ENCODE data around the gene DLK1. TPM values are rescaled to one million over a fixed set of nuclear protein-coding genes. Genes with fewer than 3 reads are reported as not detected.

DLK1 gene
- polyA plus RNA-seq, 1 of the 3 experiments (the other 2 are of a cell fraction): 1.7 TPM

DNA sequence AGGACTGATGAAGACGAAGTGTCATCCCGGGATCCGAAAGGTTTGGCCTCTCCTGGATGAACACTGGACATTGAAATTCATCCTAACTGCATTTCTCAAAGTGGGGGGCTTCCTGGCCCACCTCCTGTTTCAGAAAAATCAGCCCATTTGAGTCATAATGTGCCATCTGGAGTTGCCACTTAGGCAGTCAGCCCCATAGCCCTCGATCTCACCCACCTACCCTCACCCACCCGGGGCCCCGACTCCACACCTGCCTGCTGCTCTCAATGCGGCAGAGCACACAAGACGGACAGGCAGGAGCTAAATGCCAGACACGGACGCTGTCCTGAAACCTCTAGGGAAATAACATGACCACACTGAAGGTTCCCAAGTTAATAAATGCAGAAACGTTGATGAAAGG, 12.6 kb downstream of the DLK1 start:
- Histone ChIP-seq H3K9ac (no peak overlapping the region), H2AFZ (ENCODE audit: low read depth) (no peak overlapping the region), H3K9me3 (no peaks in the 10 kb centered on the region), H3K79me2 (ENCODE audit: insufficient read depth) (no peaks in the 10 kb centered on the region), H3K4me2 (no peak overlapping the region), H4K20me1 (ENCODE audit: insufficient read depth) (no peaks in the 10 kb centered on the region), H3K27ac (ENCODE audit: low read depth in 2 of 2, low read length in 1 of 2) (peak overlapping the region in 1 of 2 experiments; percentile 62; a peak in 1 of 4 replicates), H3F3A (replicated peaks; ENCODE audit: insufficient read depth) (no peaks in the 10 kb centered on the region), H3K4me3 (ENCODE audit: low read depth in 2 of 2, low read length in 1 of 2) (no peak overlapping the region), H3K9me2 (no peaks in the 10 kb centered on the region), H3K36me3 (replicated peaks in 1 of 2; ENCODE audit: control insufficient read depth in 1 of 2, insufficient read depth in 2 of 2, low read length in 1 of 2) (no peaks in the 10 kb centered on the region), H3K4me1 (ENCODE audit: control insufficient read depth in 1 of 2, insufficient read depth in 2 of 2, low read depth in 1 of 2, low read length in 1 of 2) (peaks cover 0 to 13% of the 10 kb centered on the region in 2 experiments; a peak in 1 of 4 replicates), H3K27me3 (ENCODE audit: insufficient read depth) (no peaks in the 10 kb centered on the region)
- WGBS (ENCODE audit: low lambda C conversion rate): 70% methylated on average over 11 of the region's 11 CpGs
- TF ChIP-seq FOXM1 (IDR thresholded peaks at IDR 0.05; ENCODE audit: low read depth) (no peak), NRF1 (IDR thresholded peaks at IDR 0.05; ENCODE audit: low read depth, low read length) (no peak), YY1 (IDR thresholded peaks at IDR 0.05; ENCODE audit: low read depth) (no peak), JUND (IDR thresholded peaks at IDR 0.05) (no peak), FOSL2 (IDR thresholded peaks at IDR 0.05; ENCODE audit: borderline replicate concordance, low read depth) (no peak), CHD2 (IDR thresholded peaks at IDR 0.05; ENCODE audit: low read length, partially characterized antibody) (no peak)
- TF ChIP-seq, protein P1, sequence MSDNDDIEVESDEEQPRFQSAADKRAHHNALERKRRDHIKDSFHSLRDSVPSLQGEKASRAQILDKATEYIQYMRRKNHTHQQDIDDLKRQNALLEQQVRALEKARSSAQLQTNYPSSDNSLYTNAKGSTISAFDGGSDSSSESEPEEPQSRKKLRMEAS (IDR thresholded peaks at IDR 0.05; ENCODE audit: low read depth): no peak
- TF ChIP-seq, protein P2, sequence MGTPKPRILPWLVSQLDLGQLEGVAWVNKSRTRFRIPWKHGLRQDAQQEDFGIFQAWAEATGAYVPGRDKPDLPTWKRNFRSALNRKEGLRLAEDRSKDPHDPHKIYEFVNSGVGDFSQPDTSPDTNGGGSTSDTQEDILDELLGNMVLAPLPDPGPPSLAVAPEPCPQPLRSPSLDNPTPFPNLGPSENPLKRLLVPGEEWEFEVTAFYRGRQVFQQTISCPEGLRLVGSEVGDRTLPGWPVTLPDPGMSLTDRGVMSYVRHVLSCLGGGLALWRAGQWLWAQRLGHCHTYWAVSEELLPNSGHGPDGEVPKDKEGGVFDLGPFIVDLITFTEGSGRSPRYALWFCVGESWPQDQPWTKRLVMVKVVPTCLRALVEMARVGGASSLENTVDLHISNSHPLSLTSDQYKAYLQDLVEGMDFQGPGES (IDR thresholded peaks at IDR 0.05; ENCODE audit: low read depth, low read length): no peak
- TF ChIP-seq, protein P3, sequence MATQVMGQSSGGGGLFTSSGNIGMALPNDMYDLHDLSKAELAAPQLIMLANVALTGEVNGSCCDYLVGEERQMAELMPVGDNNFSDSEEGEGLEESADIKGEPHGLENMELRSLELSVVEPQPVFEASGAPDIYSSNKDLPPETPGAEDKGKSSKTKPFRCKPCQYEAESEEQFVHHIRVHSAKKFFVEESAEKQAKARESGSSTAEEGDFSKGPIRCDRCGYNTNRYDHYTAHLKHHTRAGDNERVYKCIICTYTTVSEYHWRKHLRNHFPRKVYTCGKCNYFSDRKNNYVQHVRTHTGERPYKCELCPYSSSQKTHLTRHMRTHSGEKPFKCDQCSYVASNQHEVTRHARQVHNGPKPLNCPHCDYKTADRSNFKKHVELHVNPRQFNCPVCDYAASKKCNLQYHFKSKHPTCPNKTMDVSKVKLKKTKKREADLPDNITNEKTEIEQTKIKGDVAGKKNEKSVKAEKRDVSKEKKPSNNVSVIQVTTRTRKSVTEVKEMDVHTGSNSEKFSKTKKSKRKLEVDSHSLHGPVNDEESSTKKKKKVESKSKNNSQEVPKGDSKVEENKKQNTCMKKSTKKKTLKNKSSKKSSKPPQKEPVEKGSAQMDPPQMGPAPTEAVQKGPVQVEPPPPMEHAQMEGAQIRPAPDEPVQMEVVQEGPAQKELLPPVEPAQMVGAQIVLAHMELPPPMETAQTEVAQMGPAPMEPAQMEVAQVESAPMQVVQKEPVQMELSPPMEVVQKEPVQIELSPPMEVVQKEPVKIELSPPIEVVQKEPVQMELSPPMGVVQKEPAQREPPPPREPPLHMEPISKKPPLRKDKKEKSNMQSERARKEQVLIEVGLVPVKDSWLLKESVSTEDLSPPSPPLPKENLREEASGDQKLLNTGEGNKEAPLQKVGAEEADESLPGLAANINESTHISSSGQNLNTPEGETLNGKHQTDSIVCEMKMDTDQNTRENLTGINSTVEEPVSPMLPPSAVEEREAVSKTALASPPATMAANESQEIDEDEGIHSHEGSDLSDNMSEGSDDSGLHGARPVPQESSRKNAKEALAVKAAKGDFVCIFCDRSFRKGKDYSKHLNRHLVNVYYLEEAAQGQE (IDR thresholded peaks at IDR 0.05; ENCODE audit: low read depth, low read length): no peak
- ChIA-PET POLR2A (interaction anchor here (0.7 to 3.2 kb wide), 12 partner anchors 10 to 496 kb away, joined by 3 to 12 read pairs (median 5); no protein-coding TSS in a partner anchor), CTCF (interaction anchor here (1.1 to 3.3 kb wide), 4 partner anchors 17 to 496 kb away, joined by 3 to 10 read pairs (median 4); no protein-coding TSS in a partner anchor)
- peak; percentile 27 for DNase-seq

DNA sequence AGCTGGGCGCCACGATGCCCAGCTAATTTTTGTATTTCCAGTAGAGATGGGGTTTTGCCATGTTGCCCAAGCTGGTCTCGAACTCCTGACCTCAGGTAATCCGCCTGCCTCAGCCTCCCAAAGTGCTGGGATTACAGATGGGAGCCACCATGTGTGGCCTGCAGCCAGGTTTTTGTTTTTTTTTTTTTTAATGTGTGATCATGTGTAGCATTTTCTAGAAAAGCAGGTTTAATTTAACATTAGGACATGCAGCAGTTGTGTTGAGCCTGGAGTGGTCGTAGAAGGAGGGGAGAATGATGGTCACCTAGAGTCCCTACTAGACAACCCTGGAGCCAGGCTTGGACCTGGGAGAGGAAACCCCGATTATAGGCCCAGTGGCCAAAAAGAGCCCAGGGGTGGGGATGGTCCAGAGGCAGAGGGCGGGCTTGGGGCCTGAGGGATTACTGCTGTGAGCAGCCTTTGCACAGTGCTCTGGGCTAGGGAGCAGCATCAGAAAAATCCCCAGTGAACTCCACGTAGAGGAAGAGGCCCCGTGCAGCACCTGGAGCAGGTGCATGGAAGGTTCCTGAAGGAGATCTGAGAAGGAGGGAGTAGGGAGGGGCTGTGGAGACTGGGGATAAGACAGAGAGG, 13.6 kb downstream of the DLK1 start:
- WGBS (ENCODE audit: low lambda C conversion rate): 54% methylated on average over 8 of the region's 9 CpGs
- H3K79me2 ChIP-seq (ENCODE audit: insufficient read depth): no peaks in the 10 kb centered on the region
- TF ChIP-seq RAD21 (IDR thresholded peaks at IDR 0.05; ENCODE audit: low read length) (no peak), GABPA (IDR thresholded peaks at IDR 0.05; ENCODE audit: low read depth) (no peak), POLR2AphosphoS5 (IDR thresholded peaks at IDR 0.05; ENCODE audit: low read depth, low read length) (no peak), NRF1 (IDR thresholded peaks at IDR 0.05; ENCODE audit: low read depth, low read length) (no peak), SIN3A (IDR thresholded peaks at IDR 0.05; ENCODE audit: borderline replicate concordance, low read depth, low read length) (no peak), ELF1 (IDR thresholded peaks at IDR 0.05) (no peak), TAF1 (IDR thresholded peaks at IDR 0.05; ENCODE audit: borderline replicate concordance, low read depth, low read length) (no peak), GATA2 (CRISPR knock-in tag; IDR thresholded peaks at IDR 0.05) (no peak), TCF12 (IDR thresholded peaks at IDR 0.05) (no peak), NFIC (IDR thresholded peaks at IDR 0.05; ENCODE audit: borderline replicate concordance) (no peak), EZH2phosphoT487 (IDR thresholded peaks at IDR 0.05; ENCODE audit: borderline replicate concordance, low read depth) (no peak), FOSL2 (IDR thresholded peaks at IDR 0.05; ENCODE audit: borderline replicate concordance, low read depth) (no peak)
- TF ChIP-seq, protein P1 (IDR thresholded peaks at IDR 0.05; ENCODE audit: low read depth): no peak
- TF ChIP-seq, protein P2 (IDR thresholded peaks at IDR 0.05; ENCODE audit: low read depth, low read length): no peak
- no peaks in the 10 kb centered on the region for H3K9me3 ChIP-seq
- H3K4me2 ChIP-seq: no peak overlapping the region
- POLR2A ChIA-PET: interaction anchor here (0.7 to 3.2 kb wide), 5 partner anchors 24 to 161 kb away, joined by 3 to 12 read pairs (median 5); no protein-coding TSS in a partner anchor
- no peaks in the 10 kb centered on the region for H3K9me2 ChIP-seq
- no peak overlapping the region for H3K27ac ChIP-seq (ENCODE audit: low read depth in 2 of 2, low read length in 1 of 2)
- DNase-seq: no peak
- H3K27me3 ChIP-seq (ENCODE audit: insufficient read depth): no peaks in the 10 kb centered on the region
- H3K4me3 ChIP-seq (ENCODE audit: low read depth in 2 of 2, low read length in 1 of 2): no peak overlapping the region
- no peaks in the 10 kb centered on the region for H3F3A ChIP-seq (replicated peaks; ENCODE audit: insufficient read depth)
- no peak overlapping the region for H3K9ac ChIP-seq
- CTCF ChIA-PET: interaction anchor here (1.8 to 3.3 kb wide), 2 partner anchors 356 to 495 kb away, joined by 4 to 10 read pairs; no protein-coding TSS in a partner anchor
- H3K4me1 ChIP-seq (ENCODE audit: control insufficient read depth in 1 of 2, insufficient read depth in 2 of 2, low read depth in 1 of 2, low read length in 1 of 2): peaks cover 0 to 6% of the 10 kb centered on the region in 2 experiments; a peak in 1 of 4 replicates
- H3K36me3 ChIP-seq (replicated peaks in 1 of 2; ENCODE audit: control insufficient read depth in 1 of 2, insufficient read depth in 2 of 2, low read length in 1 of 2): no peaks in the 10 kb centered on the region
- H4K20me1 ChIP-seq (ENCODE audit: insufficient read depth): no peaks in the 10 kb centered on the region
- no peak overlapping the region for H2AFZ ChIP-seq (ENCODE audit: low read depth)

Measured in SK-N-SH (cell line).